Endothelial cell of umbilical vein (primary cell): Measurements from ENCODE around the gene PTX3. TPM values are rescaled to one million over a fixed set of nuclear protein-coding genes. Genes with fewer than 3 reads are reported as not detected.

Source experiments
- BruUV-seq: library from RNA; stranded (reverse); fragments of 400-500 nt; replicated peaks from 2 replicates; lab custom pipeline; 2021; lab: Mats Ljungman, UMichigan
- CTCF ChIA-PET: fragments of 300-600, 350-600 bp; sonication (Branson Sonifier 250); formaldehyde crosslinking; loops from one replicate; lab custom pipeline; 2021; ENCODE audit warnings: antibody characterized with exemption, inconsistent platforms; lab: Charles Lee
- POLR2A ChIA-PET: fragments of 300-600, 350-600 bp; sonication (Branson Sonifier 250); formaldehyde crosslinking; loops from one replicate; lab custom pipeline; 2021; ENCODE audit warnings: antibody characterized with exemption, inconsistent platforms; lab: Charles Lee
- DNase-seq: peaks from one replicate; pipeline ENCODE4 v3.0.0-alpha.2; 2011; ENCODE audit warnings: low read depth, low spot score
- FAIRE-seq: peaks from 2 replicates; lab custom pipeline; 2011; peaks lifted over from hg19 to GRCh38; lab: Jason Lieb, UNC
- H2AFZ ChIP-seq: 2 replicates; pipeline ENCODE4 v1.6.0; 2012; ENCODE audit warnings: low read depth, low read length, control low read depth, inconsistent platforms
- H3K27ac ChIP-seq: 2 replicates; pipeline ENCODE4 v1.5.1; 2011; ENCODE audit warnings: low read depth, mild to moderate bottlenecking, control low read depth, low read length, moderate library complexity; ENCODE audit not compliant: insufficient read depth
- H3K27me3 ChIP-seq, 2 experiments: 2 replicates each; pipeline versions ENCODE4 v1.6.0 to v1.6.1; 2011; ENCODE audit warnings: low read length in 2 of 2, mixed read lengths in 1 of 2; ENCODE audit not compliant: control insufficient read depth in 2 of 2, insufficient read depth in 2 of 2
- H3K36me3 ChIP-seq, 2 experiments: 2 replicates in 1 of 2; 3 replicates in 1 of 2; pipeline ENCODE4 v1.5.1; 2011; ENCODE audit warnings: low read length in 2 of 2, mild to moderate bottlenecking in 1 of 2, moderate library complexity in 1 of 2; ENCODE audit not compliant: control insufficient read depth in 2 of 2, insufficient read depth in 2 of 2; ENCODE audit errors: extremely low read depth in 1 of 2
- H3K4me1 ChIP-seq: 3 replicates; pipeline ENCODE4 v1.5.1; 2011; ENCODE audit warnings: mild to moderate bottlenecking, low read length; ENCODE audit not compliant: control insufficient read depth, insufficient read depth; ENCODE audit errors: extremely low read depth
- H3K4me2 ChIP-seq: 2 replicates; pipeline ENCODE4 v1.6.1; 2011; ENCODE audit warnings: low read length, control low read depth, mixed read lengths; ENCODE audit not compliant: insufficient read depth
- H3K4me3 ChIP-seq, 3 experiments: fragments of 200-600 bp in 1 of 3; sonication (generic), shearing (Covaris generic) in 1 of 3; replicated peaks in 1 of 3; 2 replicates each; pipeline ENCODE4 v1.5.1; 2011 to 2016; ENCODE audit warnings: control low read depth in 3 of 3, low read length in 3 of 3, mild to moderate bottlenecking in 2 of 3, inconsistent platforms in 1 of 3, low read depth in 1 of 3, moderate library complexity in 1 of 3; ENCODE audit not compliant: insufficient read depth in 1 of 3
- H3K79me2 ChIP-seq: 2 replicates; pipeline ENCODE4 v1.6.0; 2012; ENCODE audit warnings: low read length, inconsistent platforms; ENCODE audit not compliant: control insufficient read depth, insufficient read depth
- H3K9ac ChIP-seq: replicated peaks from 2 replicates; pipeline ENCODE3; 2011; ENCODE audit warnings: low read length, control low read depth; ENCODE audit not compliant: insufficient read depth; ENCODE audit errors: extremely low read depth
- H3K9me1 ChIP-seq: replicated peaks from 3 replicates; pipeline ENCODE4 v1.6.0; 2011; ENCODE audit warnings: mild to moderate bottlenecking, low read length; ENCODE audit not compliant: control insufficient read depth, insufficient read depth; ENCODE audit errors: extremely low read depth
- H3K9me3 ChIP-seq: replicated peaks from 2 replicates; pipeline ENCODE4 v1.5.1; 2012; ENCODE audit warnings: low read length, inconsistent platforms; ENCODE audit not compliant: control insufficient read depth, insufficient read depth
- H4K20me1 ChIP-seq: replicated peaks from 2 replicates; pipeline ENCODE3; 2011; ENCODE audit warnings: mild to moderate bottlenecking, low read length; ENCODE audit not compliant: control insufficient read depth, insufficient read depth; ENCODE audit errors: extremely low read depth
- EZH2 ChIP-seq: IDR thresholded peaks from 2 replicates; pipeline ENCODE4 v1.6.1; 2012; ENCODE audit warnings: borderline replicate concordance, low read depth, mild to moderate bottlenecking, moderate library complexity, low read length, inconsistent platforms; ENCODE audit not compliant: severe bottlenecking
- FOS ChIP-seq: IDR thresholded peaks from 2 replicates; pipeline ENCODE4 v1.6.1; 2011; ENCODE audit warnings: mild to moderate bottlenecking, low read length, moderate library complexity, borderline replicate concordance; ENCODE audit not compliant: insufficient read depth
- GATA2 ChIP-seq: IDR thresholded peaks from 2 replicates; pipeline ENCODE4 v1.7.0; 2011; ENCODE audit warnings: low read depth, mild to moderate bottlenecking, moderate library complexity, mixed read lengths, low read length; ENCODE audit not compliant: insufficient read length, insufficient read depth
- JUN ChIP-seq: IDR thresholded peaks from 2 replicates; pipeline ENCODE4 v1.6.1; 2011; ENCODE audit warnings: borderline replicate concordance, low read depth; ENCODE audit not compliant: insufficient read length, insufficient read depth
- MYC ChIP-seq: IDR thresholded peaks from one replicate; pipeline ENCODE4 v1.6.1; 2011; ENCODE audit warnings: mild to moderate bottlenecking, low read depth, low read length
- POLR2A ChIP-seq: IDR thresholded peaks from 2 replicates; pipeline ENCODE4 v1.6.1; 2012; ENCODE audit warnings: low read depth, mild to moderate bottlenecking, control low read depth, low read length
- POLR2AphosphoS5 ChIP-seq: IDR thresholded peaks from 2 replicates; pipeline ENCODE4 v1.6.1; 2012; ENCODE audit warnings: low read depth, mild to moderate bottlenecking, control low read depth, low read length, moderate library complexity; ENCODE audit not compliant: insufficient read depth
- dilution Hi-C: fragments of 300-500 bp; cut with MboI; formaldehyde crosslinking; loops from one replicate; pipeline ENCODE4 v1.15.0; 2019; ENCODE audit warnings: low sequenced_read_pairs; ENCODE audit not compliant: extremely low pct_ligation_motif_present
- intact Hi-C: fragments of 100-400 bp; cut with micrococcal nuclease; formaldehyde crosslinking; loops from one replicate; pipeline ENCODE4 v1.10.0; 2022
- polyA plus RNA-seq, 4 experiments: library from polyadenylated mRNA; depleted of rRNA in 3 of 4; stranded (reverse) in 3 of 4; unstranded in 1 of 4; fragments of >200 nt; gene quantifications; 2 replicates each; pipeline versions ENCODE4 v1.2.1 to v1.2.3, GENCODE V29; 2011 to 2012; ENCODE audit warnings: missing spikeins in 1 of 4
- total RNA-seq: library from RNA; stranded (reverse); gene quantifications from 2 replicates; pipeline ENCODE4 v1.2.3, GENCODE V29; 2021
- TF ChIP-seq, protein P1 (sequence below): IDR thresholded peaks from 2 replicates; pipeline ENCODE4 v1.6.1; 2011; ENCODE audit not compliant: insufficient read depth, insufficient read length
- TF ChIP-seq, protein P2 (sequence below), 2 donors: IDR thresholded peaks; 1 replicate in 1 of 2; 2 replicates in 1 of 2; pipeline ENCODE4 v1.5.1; 2011; ENCODE audit warnings: low read length in 2 of 2, mild to moderate bottlenecking in 2 of 2, moderate library complexity in 2 of 2, control low read depth in 1 of 2, inconsistent platforms in 1 of 2, low read depth in 1 of 2; ENCODE audit not compliant: insufficient read depth in 1 of 2; ENCODE audit errors: extremely low read depth in 1 of 2

PTX3 gene
- total and polyA plus RNA-seq, 2 donors (not counting 3 experiments of a cell fraction or from before 2014, with no cell fraction given): 122 to 172 TPM

DNA sequence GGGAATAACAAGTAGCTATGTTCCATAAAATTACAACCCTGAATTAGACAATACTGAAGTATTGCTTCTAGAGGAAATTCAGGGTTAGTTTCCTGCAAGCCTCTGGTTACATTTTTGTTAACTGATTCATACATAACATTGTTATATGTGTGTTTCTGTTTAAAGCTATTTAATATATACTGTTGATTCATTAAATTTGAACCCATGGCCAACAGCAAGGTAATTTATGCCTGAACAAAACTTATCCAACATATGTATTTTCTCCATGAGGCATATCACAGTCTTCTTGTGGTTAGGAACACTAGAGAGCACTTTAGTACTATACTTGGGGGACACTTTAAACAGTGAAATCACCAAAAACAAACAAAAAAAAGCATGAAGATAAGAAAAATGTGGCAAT lies 47.7 kb upstream of the PTX3 start:
- Histone ChIP-seq H3K4me3 (no peak overlapping the region), H3K36me3 (no peaks in the 10 kb centered on the region), H3K27ac (peak overlapping the region; percentile 47), H3K27me3 (no peaks in the 10 kb centered on the region), H3K79me2 (peaks cover 3% of the 10 kb centered on the region), H3K9me3 (no peaks in the 10 kb centered on the region), H4K20me1 (no peaks in the 10 kb centered on the region), H3K4me1 (peaks cover 21% of the 10 kb centered on the region), H3K9ac (no peak overlapping the region), H3K9me1 (no peaks in the 10 kb centered on the region), H3K4me2 (peak overlapping the region; percentile 49), H2AFZ (no peak overlapping the region)
- intact Hi-C loops (loop anchor here (2.0 to 5.0 kb wide), 2 partner anchors 38 to 48 kb away; partner anchors contain the start of gene PTX3), dilution Hi-C loops (no loop called here)
- ChIA-PET POLR2A (interaction anchor here (1.1 kb wide), 1 partner anchor 49 kb away, joined by 3 read pairs; no protein-coding TSS in a partner anchor), CTCF (interaction anchor here (1.0 to 2.9 kb wide), 6 partner anchors 10 to 185 kb away, joined by 3 to 13 read pairs (median 6); partner anchors contain the start of gene PTX3)
- FAIRE-seq: no peak
- no TSS peak for BruUV-seq
- TF ChIP-seq EZH2 (no peak), JUN (peak; percentile 45), POLR2A (no peak), GATA2 (no peak), MYC (no peak), POLR2AphosphoS5 (no peak), FOS (peak; percentile 32)
- TF ChIP-seq, protein P1, sequence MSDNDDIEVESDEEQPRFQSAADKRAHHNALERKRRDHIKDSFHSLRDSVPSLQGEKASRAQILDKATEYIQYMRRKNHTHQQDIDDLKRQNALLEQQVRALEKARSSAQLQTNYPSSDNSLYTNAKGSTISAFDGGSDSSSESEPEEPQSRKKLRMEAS: no peak
- TF ChIP-seq, protein P2, sequence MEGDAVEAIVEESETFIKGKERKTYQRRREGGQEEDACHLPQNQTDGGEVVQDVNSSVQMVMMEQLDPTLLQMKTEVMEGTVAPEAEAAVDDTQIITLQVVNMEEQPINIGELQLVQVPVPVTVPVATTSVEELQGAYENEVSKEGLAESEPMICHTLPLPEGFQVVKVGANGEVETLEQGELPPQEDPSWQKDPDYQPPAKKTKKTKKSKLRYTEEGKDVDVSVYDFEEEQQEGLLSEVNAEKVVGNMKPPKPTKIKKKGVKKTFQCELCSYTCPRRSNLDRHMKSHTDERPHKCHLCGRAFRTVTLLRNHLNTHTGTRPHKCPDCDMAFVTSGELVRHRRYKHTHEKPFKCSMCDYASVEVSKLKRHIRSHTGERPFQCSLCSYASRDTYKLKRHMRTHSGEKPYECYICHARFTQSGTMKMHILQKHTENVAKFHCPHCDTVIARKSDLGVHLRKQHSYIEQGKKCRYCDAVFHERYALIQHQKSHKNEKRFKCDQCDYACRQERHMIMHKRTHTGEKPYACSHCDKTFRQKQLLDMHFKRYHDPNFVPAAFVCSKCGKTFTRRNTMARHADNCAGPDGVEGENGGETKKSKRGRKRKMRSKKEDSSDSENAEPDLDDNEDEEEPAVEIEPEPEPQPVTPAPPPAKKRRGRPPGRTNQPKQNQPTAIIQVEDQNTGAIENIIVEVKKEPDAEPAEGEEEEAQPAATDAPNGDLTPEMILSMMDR (IDR thresholded peaks at IDR 0.05; ENCODE audit: extremely low read depth in 1 of 2, insufficient read depth in 1 of 2, low read depth in 1 of 2, low read length in 2 of 2): no peak
- peak; percentile 61 for DNase-seq
